T-helper 1 cell treated with Interleukin-12 subunit alpha and Interleukin-12 subunit beta and Interleukin-4 antibody, amounts not matched to agents 30 μg/mL and 1 μg/mL, for 36 hours (primary cell): Measurements from ENCODE around the gene CHRM5.
"Not testable (repeated sequence)": the region's sequence is repeated elsewhere in the genome, so short reads cannot be mapped to it uniquely, and the experiment has no call there.

Source experiments
- H3K27ac Mint-ChIP-seq: one replicate; pipeline ENCODE4 v1.8.0; 2021; ENCODE audit warnings: mild to moderate bottlenecking, mixed read lengths
- H3K27me3 Mint-ChIP-seq: one replicate; pipeline ENCODE4 v1.8.0; 2021; ENCODE audit warnings: low read depth, mixed read lengths
- H3K36me3 Mint-ChIP-seq: one replicate; pipeline ENCODE4 v1.8.0; 2021; ENCODE audit warnings: low read depth, mixed read lengths
- H3K4me1 Mint-ChIP-seq: one replicate; pipeline ENCODE4 v1.8.0; 2021; ENCODE audit warnings: low read depth, mixed read lengths
- H3K4me3 Mint-ChIP-seq: one replicate; pipeline ENCODE4 v1.8.0; 2021; ENCODE audit warnings: mild to moderate bottlenecking, moderate library complexity, mixed read lengths
- H3K9me3 Mint-ChIP-seq: one replicate; pipeline ENCODE4 v1.8.0; 2021; ENCODE audit warnings: mixed read lengths

The CHRM5 gene

DNA sequence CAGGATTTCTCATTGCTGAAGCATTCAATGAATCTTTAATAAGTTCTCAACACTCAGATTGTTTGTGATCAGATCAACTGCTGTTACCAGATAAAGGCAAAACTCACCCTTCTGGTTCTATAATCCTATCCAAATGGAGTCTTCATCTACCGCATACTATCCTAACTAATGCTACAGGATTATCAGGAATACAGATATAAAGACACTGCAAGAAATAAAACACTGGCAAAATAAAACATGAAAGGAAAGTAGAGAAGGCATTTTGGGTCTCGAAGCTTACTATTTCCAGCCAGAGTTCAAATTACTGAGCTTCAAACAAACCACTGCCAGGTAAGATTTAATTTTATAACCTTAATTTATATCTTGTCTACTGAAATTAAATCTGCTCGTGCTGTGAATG is 524 bp downstream of the CHRM5 start:
- Mint-ChIP-seq H3K4me1 (no peaks in the 10 kb centered on the region), H3K27me3 (peaks cover 4% of the 10 kb centered on the region), H3K9me3 (no peaks in the 10 kb centered on the region), H3K36me3 (no peaks in the 10 kb centered on the region), H3K4me3 (no peak overlapping the region), H3K27ac (no peak overlapping the region)

DNA sequence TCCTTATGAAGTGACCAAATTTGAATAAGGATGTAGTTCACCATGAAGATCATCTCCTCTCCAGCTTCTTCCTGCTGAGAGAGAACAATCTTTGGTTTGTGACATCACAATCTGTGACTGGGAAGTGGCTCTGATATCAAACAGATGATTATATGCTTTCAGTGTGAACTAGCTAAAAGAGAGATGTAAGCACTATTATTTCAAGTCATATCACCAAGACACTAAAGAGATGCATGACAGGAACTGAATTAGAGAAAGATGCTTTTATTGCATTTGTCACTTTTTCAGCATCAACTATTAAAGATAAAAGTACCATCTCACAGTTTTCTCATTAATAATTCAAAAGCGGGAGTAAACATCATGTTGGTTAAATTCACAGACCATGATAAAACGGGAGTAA is 3.5 kb downstream of the CHRM5 start:
- Mint-ChIP-seq H3K9me3 (no peaks in the 10 kb centered on the region), H3K4me3 (no peak overlapping the region), H3K4me1 (no peaks in the 10 kb centered on the region), H3K27ac (no peak overlapping the region), H3K27me3 (peaks cover 4% of the 10 kb centered on the region), H3K36me3 (no peaks in the 10 kb centered on the region)

DNA sequence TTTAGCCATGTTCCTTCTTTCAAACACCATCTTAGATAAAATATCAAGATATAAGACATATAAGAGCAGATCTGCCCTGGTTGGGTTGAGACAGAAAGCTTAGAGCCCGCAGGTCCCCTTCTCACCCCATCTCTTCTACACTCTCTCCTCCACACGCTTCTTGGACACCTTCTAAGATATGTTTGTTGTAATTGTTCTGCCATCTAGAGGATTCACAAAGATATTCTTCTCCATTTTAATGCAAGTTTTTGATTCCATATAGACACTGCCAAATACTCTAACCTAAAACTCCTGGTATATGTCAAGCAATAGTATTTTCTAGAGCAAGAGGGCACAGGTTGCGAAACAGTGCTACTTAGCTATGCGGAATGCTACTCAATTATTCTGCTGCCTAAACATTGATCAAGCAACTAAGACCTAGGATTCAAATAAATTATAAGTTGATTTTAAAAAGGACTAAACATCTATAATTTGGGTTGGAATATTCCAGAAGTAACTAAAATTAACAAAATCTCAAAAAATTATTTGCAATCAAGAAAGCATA is 6.8 kb downstream of the CHRM5 start:
- Mint-ChIP-seq H3K27ac (no peak overlapping the region), H3K4me1 (no peaks in the 10 kb centered on the region), H3K9me3 (no peaks in the 10 kb centered on the region), H3K4me3 (no peak overlapping the region), H3K36me3 (no peaks in the 10 kb centered on the region), H3K27me3 (no peaks in the 10 kb centered on the region)

DNA sequence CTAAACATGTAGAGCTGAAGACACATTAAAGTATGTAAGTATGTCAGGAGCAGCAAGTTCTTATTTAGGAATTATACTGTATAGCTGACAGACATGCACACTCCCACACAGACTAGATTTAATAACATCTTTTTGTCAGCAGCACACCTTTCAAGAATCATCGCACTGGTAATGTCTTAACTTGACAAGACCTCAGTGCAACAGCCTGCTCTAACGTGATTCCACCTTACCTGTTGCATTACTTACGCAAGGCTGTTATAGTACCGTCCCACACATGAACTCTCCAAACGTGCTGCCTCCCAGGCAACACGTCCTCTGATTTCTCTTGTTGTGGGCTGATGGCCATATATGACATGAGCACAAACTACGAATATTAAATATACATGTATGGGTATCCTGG is 11.9 kb downstream of the CHRM5 start:
- Mint-ChIP-seq H3K27ac (no peak overlapping the region), H3K4me1 (no peaks in the 10 kb centered on the region), H3K36me3 (no peaks in the 10 kb centered on the region), H3K9me3 (no peaks in the 10 kb centered on the region), H3K4me3 (no peak overlapping the region), H3K27me3 (no peaks in the 10 kb centered on the region)

DNA sequence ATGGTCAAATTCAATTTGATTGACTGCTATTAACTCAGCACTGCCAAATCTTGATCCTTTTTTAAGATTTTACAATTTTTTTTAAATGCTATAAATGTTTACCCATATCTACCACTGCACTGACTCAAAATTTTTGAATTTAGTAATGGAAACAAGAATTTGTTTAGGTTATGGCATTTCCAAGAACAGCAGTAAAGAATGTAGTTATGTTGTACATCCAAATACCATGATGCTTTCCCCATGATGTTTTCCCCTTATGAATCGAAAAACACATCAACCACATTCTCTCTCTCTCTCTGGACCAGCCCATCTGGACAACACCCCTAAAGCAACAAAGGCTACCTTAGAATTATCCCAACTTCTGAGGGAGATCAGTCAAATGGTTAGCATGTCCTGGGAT is 14.2 kb downstream of the CHRM5 start:
- H3K9me3 Mint-ChIP-seq, result no peaks in the 10 kb centered on the region
- no peaks in the 10 kb centered on the region for H3K36me3 Mint-ChIP-seq
- no peaks in the 10 kb centered on the region for H3K27me3 Mint-ChIP-seq
- H3K4me3 Mint-ChIP-seq, result no peak overlapping the region
- H3K27ac Mint-ChIP-seq, result no peak overlapping the region
- no peaks in the 10 kb centered on the region for H3K4me1 Mint-ChIP-seq

DNA sequence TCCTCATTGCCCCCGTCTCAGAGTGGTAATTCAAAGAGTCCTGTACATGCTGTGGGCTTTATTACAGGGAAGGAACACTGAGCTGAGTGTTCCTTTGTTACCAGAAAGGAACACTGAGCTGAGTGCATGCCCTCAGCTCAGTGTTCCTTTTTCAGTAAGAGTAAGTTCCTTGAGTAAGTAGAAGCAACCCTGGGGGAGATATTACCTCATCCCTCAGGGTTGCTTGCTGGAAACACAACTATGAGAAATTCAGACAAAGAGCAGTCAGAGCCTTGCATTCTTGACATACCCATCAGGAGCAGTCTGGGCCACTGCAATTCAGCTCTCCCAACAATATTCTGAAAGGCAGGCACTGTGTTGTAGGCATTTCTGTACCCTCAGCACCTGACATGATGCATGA is 17.0 kb downstream of the CHRM5 start:
- Mint-ChIP-seq H3K36me3 (no peaks in the 10 kb centered on the region), H3K4me1 (no peaks in the 10 kb centered on the region), H3K27ac (no peak overlapping the region), H3K4me3 (no peak overlapping the region), H3K9me3 (no peaks in the 10 kb centered on the region), H3K27me3 (no peaks in the 10 kb centered on the region)

DNA sequence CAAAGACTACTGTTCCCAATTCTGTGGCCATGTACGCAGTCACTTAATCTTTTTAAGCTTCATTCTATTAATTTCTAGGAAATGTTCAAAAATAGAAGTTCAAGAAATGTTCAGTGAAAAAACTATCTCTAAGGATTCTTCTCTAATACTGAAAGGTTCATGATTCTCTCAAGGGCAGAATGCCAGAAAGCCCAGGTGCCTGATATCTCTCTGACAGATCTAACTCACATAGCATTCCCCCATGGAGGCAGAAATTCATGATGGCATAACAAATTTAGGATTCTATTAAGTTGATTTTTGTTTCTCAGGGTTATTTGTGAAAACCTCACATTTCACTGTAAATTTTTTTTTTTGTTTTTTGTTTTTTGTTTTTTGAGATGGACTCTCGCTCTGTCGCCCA is 17.5 kb downstream of the CHRM5 start:
- no peaks in the 10 kb centered on the region for H3K36me3 Mint-ChIP-seq
- H3K27ac Mint-ChIP-seq, result no peak overlapping the region
- no peaks in the 10 kb centered on the region for H3K4me1 Mint-ChIP-seq
- H3K9me3 Mint-ChIP-seq, result no peaks in the 10 kb centered on the region
- no peak overlapping the region for H3K4me3 Mint-ChIP-seq
- no peaks in the 10 kb centered on the region for H3K27me3 Mint-ChIP-seq

DNA sequence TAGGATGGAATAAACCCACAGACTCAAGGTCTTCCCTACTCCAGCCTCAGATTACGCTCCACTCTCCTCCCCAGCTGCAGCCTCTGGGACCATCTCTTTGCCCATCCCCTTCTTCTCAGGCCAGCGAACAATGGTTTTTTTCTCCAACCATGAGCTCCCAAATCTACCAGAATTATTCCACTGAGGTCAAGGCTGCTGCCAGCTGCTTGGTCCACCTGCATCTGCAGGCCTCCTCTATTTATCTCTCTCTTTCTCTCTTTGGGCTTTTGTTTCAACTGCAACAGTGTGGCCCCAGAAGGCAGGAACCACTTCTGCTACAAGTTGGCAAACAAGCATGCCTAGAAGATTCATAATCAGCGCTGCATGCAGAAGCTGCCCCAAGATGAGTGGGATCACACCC is 19.1 kb downstream of the CHRM5 start:
- Mint-ChIP-seq H3K9me3 (no peaks in the 10 kb centered on the region), H3K4me3 (no peak overlapping the region), H3K27me3 (no peaks in the 10 kb centered on the region), H3K4me1 (no peaks in the 10 kb centered on the region), H3K36me3 (no peaks in the 10 kb centered on the region), H3K27ac (no peak overlapping the region)

DNA sequence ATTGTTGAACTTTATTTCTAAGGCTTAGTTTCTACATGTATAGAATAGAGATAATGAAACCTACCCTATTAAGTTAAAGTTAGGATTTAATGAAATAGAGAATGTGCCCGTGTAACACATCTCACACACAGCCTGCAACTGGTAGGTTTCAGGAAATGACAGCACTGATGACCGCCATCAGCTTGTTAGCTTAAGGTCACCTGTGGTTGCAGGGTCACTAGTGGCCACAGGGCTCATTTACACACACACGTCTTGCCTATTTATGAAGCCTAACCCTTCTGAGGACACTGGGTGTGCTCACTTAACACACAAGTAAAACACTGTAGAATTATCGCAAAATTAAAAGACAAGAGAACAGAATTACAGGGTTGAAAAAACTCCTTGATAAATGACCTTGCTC is 20.1 kb downstream of the CHRM5 start:
- Mint-ChIP-seq H3K4me1 (no peaks in the 10 kb centered on the region), H3K4me3 (no peak overlapping the region), H3K27ac (no peak overlapping the region), H3K9me3 (no peaks in the 10 kb centered on the region), H3K36me3 (no peaks in the 10 kb centered on the region), H3K27me3 (no peaks in the 10 kb centered on the region)

DNA sequence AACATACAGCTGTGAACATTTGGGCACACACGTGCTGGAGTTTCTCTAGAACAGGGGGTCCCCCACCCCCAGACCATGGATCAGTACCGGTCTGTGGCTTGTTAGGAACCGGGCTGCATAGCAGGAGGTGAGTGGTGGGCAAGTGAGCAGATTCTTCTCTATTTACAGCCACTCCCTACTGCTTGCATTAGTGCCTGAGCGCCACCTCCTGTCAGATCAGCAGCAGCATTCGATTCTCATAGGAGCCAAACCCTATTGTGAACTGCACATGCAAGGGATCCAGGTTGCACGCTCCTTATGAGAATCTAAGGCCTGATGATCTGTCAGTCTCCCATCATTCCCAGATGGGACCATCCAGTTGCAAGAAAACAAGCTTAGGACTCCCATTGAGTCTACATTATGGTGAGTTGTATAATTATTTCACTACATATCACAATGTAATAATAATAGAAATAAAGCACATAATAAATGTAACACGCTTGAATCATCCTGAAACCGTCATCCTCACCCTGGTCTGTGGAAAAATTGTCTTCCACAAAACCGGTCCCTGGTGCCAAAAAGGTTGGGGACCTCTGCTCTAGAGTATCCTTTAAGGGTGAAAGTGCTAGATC is 25.8 kb downstream of the CHRM5 start:
- H3K27ac Mint-ChIP-seq, result no peak overlapping the region
- no peaks in the 10 kb centered on the region for H3K36me3 Mint-ChIP-seq
- no peaks in the 10 kb centered on the region for H3K4me1 Mint-ChIP-seq
- H3K27me3 Mint-ChIP-seq, result no peaks in the 10 kb centered on the region
- H3K9me3 Mint-ChIP-seq, result no peaks in the 10 kb centered on the region
- H3K4me3 Mint-ChIP-seq, result no peak overlapping the region

DNA sequence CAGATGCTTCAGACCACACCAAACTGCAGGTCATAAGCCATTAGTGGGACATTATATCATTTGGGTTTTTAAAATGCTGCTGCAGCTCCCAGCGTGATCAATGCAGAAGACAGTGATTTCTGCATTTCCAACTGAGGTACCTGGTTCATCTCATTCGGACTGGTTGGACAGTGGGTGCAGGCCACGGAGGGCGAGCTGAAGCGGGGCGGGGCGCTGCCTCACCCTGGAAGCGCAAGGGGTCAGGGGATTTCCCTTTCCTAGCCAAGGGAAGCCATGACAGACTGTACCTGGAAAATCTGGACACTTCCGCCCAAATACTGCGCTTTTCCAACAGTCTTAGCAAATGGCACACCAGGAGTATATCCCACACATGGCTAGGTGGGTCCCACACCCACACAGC is 27.4 kb downstream of the CHRM5 start:
- H3K27me3 Mint-ChIP-seq, H3K36me3 Mint-ChIP-seq, H3K27ac Mint-ChIP-seq, H3K9me3 Mint-ChIP-seq, H3K4me1 Mint-ChIP-seq, H3K4me3 Mint-ChIP-seq: not testable (repeated sequence)

DNA sequence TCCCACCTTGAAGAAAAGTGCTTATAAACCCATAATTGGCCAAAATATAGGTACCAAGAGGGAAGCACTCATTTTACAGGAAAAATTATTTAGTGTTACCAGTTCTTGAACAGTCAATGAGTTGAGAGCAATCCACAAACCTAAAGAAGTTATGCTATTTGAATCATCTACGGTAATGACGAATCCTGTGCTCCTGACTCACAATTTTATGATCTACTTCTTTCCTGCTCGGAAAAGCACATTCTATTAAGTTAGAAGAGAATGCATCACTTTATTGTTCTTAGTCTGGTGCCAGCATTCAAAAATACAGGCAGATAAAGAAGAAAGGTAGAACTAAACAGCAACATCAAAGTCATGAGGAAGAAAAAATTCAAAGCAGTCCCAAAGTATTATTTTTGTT is 33.2 kb downstream of the CHRM5 start:
- H3K27ac Mint-ChIP-seq, result no peak overlapping the region
- H3K4me3 Mint-ChIP-seq, result no peak overlapping the region
- no peaks in the 10 kb centered on the region for H3K9me3 Mint-ChIP-seq
- H3K36me3 Mint-ChIP-seq, result no peaks in the 10 kb centered on the region
- H3K27me3 Mint-ChIP-seq, result no peaks in the 10 kb centered on the region
- no peaks in the 10 kb centered on the region for H3K4me1 Mint-ChIP-seq

DNA sequence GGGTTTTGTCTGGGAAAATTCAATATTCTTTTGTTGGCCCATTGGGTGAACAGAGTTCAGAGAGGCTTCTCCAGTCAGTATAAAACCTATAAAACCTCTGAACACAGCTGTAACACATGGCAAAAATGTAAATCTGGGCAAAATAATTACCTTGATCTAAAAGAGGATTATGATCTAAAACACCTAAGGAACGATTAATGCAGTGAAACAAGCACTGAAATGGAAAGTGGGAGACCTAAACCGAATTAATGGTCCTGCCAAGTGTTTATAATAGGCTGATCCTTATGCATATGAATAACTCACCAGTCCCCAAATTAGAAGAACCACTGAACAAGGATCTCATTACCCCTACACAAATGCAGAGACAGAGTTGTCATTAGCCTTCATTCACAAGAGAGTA is 38.1 kb downstream of the CHRM5 start:
- no peaks in the 10 kb centered on the region for H3K9me3 Mint-ChIP-seq
- H3K27me3 Mint-ChIP-seq, result no peaks in the 10 kb centered on the region
- H3K4me1 Mint-ChIP-seq, result no peaks in the 10 kb centered on the region
- no peak overlapping the region for H3K27ac Mint-ChIP-seq
- no peaks in the 10 kb centered on the region for H3K36me3 Mint-ChIP-seq
- H3K4me3 Mint-ChIP-seq, result no peak overlapping the region

DNA sequence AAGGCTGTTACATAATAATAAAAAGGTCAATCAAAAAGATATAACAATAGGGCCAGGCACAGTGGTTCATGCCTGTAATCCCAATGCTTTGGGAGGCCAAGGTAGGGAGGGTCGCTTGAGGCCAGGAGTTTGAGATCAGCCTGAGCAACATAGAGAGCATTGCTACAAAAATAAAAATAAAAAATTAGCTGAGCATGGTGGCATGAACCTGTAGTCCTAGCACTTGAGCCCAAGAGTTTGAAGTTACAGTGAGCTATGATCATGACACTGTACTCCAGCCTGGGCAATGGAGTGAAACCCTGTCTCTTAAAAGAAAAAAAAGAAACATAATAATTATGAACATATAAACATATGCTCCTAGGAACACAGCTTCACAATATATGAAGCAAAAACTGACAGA is 41.4 kb downstream of the CHRM5 start:
- H3K36me3 Mint-ChIP-seq, result no peaks in the 10 kb centered on the region
- H3K4me3 Mint-ChIP-seq, result no peak overlapping the region
- no peaks in the 10 kb centered on the region for H3K4me1 Mint-ChIP-seq
- H3K9me3 Mint-ChIP-seq, result no peaks in the 10 kb centered on the region
- no peak overlapping the region for H3K27ac Mint-ChIP-seq
- no peaks in the 10 kb centered on the region for H3K27me3 Mint-ChIP-seq

DNA sequence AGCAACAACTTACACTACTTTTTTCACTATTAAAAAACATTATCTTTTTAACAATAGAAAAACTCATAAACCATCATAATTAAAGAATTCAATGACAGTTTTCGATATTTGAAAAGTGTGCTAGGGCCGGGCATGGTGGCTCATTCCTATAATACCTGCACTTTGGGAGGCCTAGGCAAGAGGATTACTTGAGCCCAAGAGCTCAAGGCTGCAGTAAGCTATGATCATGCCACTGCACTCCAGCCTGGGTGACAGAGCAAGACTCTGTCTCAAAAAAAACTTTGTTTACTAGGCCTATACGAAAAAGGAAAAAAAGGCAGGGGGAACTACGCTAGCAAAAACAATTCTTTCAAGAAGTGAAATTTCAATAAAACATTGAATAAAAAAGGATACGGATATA is 42.6 kb downstream of the CHRM5 start:
- Mint-ChIP-seq H3K36me3 (no peaks in the 10 kb centered on the region), H3K27me3 (no peaks in the 10 kb centered on the region), H3K27ac (no peak overlapping the region), H3K4me1 (no peaks in the 10 kb centered on the region), H3K9me3 (no peaks in the 10 kb centered on the region), H3K4me3 (no peak overlapping the region)

DNA sequence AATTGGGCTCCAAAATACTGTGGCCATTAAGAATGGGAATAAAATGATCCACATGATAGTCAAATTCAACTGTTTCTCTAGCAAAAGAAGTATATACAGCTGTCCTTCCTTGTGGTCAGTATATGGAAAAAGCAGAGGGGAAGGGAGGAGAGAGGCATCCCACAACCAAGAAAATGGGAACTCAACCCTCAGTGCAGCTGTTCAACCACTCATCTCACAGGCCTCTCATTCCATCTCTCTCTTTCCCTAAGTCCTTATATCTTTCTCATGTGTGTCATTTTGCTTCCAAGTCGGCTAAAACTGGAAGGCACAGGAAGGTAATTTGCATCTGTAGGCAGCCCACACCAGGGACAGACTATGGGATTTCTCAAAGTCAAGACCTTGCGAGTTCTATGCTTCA is 43.2 kb downstream of the CHRM5 start:
- no peaks in the 10 kb centered on the region for H3K27me3 Mint-ChIP-seq
- no peak overlapping the region for H3K4me3 Mint-ChIP-seq
- no peaks in the 10 kb centered on the region for H3K4me1 Mint-ChIP-seq
- no peaks in the 10 kb centered on the region for H3K36me3 Mint-ChIP-seq
- no peaks in the 10 kb centered on the region for H3K9me3 Mint-ChIP-seq
- no peak overlapping the region for H3K27ac Mint-ChIP-seq
